ENCODE data around the gene PPP1R9A.
A peak's percentile ranks its signal among the peaks of the same experiment; 100 is the strongest.

Gene PPP1R9A

GRCh38 chr7:95319570-95319969, 412.2 kb downstream of the PPP1R9A start:
- DNase-seq (ENCODE audit: low spot score): no peak

GRCh38 chr7:95320651-95321050, 413.3 kb downstream of the PPP1R9A start:
- DNase-seq (ENCODE audit: low spot score): no peak

GRCh38 chr7:95321720-95322119, 414.3 kb downstream of the PPP1R9A start:
- no peak for DNase-seq (ENCODE audit: low spot score)

- peak; percentile 26 for DNase-seq (ENCODE audit: low spot score)
Observed at GRCh38 chr7:95322396-95322795, 415.0 kb downstream of the PPP1R9A start.

GRCh38 chr7:95322854-95323253, 415.5 kb downstream of the PPP1R9A start:
- DNase-seq (ENCODE audit: low spot score): no peak

GRCh38 chr7:95323410-95324129, 416.2 kb downstream of the PPP1R9A start:
- no peak for DNase-seq (ENCODE audit: low spot score)

GRCh38 chr7:95324431-95324830, 417.0 kb downstream of the PPP1R9A start, which contains the start of gene PON1:
Gene PON1, minus strand, starts transcription at chr7:95324532. Its CDS starts 57 bp downstream, at chr7:95324475.
- DNase-seq (ENCODE audit: low spot score): peak; percentile 45

GRCh38 chr7:95327356-95327755, 420.0 kb downstream of the PPP1R9A start:
- DNase-seq (ENCODE audit: low spot score): no peak

GRCh38 chr7:95330204-95330960, 423.0 kb downstream of the PPP1R9A start:
- no peak for DNase-seq (ENCODE audit: low spot score)

GRCh38 chr7:95330961-95331337, 423.6 kb downstream of the PPP1R9A start:
- DNase-seq (ENCODE audit: low spot score): no peak

GRCh38 chr7:95334447-95334846, 427.1 kb downstream of the PPP1R9A start:
- no peak for DNase-seq (ENCODE audit: low spot score)

GRCh38 chr7:95335093-95335492, 427.7 kb downstream of the PPP1R9A start:
- no peak for DNase-seq (ENCODE audit: low spot score)

- no peak for DNase-seq (ENCODE audit: low spot score)
Observed at GRCh38 chr7:95338832-95339231, 431.4 kb downstream of the PPP1R9A start.

- DNase-seq (ENCODE audit: low spot score): no peak
Observed at GRCh38 chr7:95340491-95340890, 433.1 kb downstream of the PPP1R9A start.

- DNase-seq (ENCODE audit: low spot score): no peak
Observed at GRCh38 chr7:95342029-95342428, 434.6 kb downstream of the PPP1R9A start.

GRCh38 chr7:95342642-95343307, 435.4 kb downstream of the PPP1R9A start:
- peak; percentile 10 for DNase-seq (ENCODE audit: low spot score)

Measured in HuH-7 (cell line).